CD1c-positive myeloid dendritic cell (primary cell): ENCODE results near the gene NIPSNAP2.
A peak's percentile ranks its signal among the peaks of the same experiment; 100 is the strongest.
"Not testable (repeated sequence)": the region's sequence is repeated elsewhere in the genome, so short reads cannot be mapped to it uniquely, and the experiment has no call there.

Experiments used
- DNase-seq: peaks from one replicate; pipeline ENCODE4 v3.0.0-alpha.2; 2016; ENCODE audit errors: extremely low spot score

Gene NIPSNAP2

DNA sequence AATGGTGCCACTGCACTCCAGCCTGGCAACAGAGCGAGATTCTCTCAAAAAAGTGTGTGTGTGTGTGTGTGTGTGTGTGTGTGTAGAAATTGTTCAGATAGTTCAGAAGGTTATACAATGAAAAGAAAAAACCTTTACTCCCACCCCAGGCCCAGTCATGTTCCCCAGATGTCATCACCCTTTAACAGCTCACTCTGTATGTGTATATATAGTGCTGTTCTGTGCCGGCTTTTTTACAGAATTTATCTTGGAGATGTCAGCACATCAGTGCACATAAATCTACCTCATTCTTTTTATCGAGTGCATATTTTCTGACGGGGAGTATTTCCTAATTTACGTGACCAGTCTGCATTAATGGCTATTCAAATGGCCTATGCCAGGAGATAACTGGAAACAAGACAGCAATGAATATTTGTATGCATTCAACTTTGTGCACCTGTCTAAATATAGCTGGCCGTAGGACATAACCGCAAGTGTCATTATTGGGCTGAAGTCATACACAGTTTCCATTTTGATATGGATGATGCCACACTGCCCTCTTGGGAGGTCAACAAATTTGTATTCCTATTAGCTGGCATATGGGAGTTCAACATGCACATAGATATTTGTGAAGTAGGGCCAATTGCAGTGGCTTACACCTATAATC lies 11.7 kb downstream of the NIPSNAP2 start:
- DNase-seq: no peak

GRCh38 chr7:55977831-55978230 lies 13.4 kb downstream of the NIPSNAP2 start:
- DNase-seq: no peak

DNA sequence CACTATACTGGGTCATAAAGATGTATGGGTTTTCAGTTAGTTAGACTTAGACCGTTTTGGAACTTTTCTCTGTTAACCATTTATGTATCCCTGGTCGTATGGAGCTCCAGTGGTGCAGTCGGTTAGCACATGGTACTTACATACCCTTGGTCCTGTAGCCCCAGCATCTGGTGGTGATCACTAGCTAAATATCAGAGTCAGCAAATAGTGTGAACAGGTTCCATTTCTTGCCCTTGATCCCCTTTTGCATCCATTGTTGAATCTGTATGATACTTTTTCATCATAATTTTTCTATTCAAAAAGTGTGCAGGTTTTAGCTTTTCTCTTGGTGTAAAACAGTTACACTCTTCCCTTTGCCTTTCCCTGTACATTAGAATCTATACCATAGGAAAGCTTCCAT lies 15.9 kb downstream of the NIPSNAP2 start:
- DNase-seq: no peak

- DNase-seq: no peak
These were observed 19.2 kb downstream of the NIPSNAP2 start for GRCh38 chr7:55983537-55983936.

DNA sequence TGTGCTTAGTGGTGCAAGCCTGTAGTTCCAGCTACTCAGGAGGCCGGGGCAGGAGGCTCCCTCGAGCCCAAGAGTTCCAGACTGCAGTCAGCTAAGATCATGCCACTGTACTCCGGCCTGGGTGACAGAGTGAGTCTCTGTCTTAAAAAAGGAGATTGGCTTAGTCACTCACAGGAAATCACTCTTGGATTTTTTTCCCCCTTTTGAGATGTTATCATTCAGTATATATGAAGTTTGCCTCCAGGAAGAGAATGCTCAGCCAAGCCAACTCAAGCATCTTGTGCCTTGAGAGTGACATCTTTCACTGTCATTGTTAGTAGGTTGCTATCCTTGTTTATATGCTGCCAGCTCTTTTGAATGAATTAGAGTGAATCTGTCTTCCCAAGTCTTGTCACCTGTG lies 28.0 kb downstream of the NIPSNAP2 start:
- DNase-seq: no peak

- no peak for DNase-seq
These were observed 32.6 kb downstream of the NIPSNAP2 start for GRCh38 chr7:55996856-55997500.

- DNase-seq: no peak
These were observed 39.4 kb downstream of the NIPSNAP2 start for GRCh38 chr7:56003749-56004148.

DNA sequence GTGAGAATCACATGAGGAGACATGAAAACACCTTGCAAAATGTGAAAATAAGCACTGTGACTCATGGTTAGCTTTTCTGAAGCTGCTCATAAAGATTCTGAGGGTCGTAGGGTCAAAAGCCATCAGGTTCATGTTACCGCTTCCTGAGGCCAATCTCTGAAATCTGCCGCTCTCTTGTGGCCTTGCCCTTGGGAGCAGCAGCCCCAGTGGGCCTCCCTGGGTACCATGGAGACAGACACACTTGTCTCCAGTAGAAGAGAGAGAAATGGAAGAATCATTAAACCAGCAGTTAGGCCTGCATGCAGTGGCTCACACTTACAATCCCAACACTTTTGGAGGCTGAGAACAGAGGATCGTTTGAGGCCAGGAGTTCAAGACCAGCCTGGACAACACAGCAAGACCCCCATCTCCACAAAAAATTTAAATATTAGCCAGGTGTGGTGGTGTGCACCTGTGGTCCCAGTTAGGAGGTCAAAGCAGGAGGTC lies 42.8 kb downstream of the NIPSNAP2 start:
- DNase-seq: no peak

- no peak for DNase-seq
These were observed 43.5 kb downstream of the NIPSNAP2 start for GRCh38 chr7:56007891-56008290.

- DNase-seq: no peak
These were observed 45.3 kb downstream of the NIPSNAP2 start for GRCh38 chr7:56009695-56010094.

- not testable (repeated sequence) for DNase-seq
These were observed 52.6 kb downstream of the NIPSNAP2 start for GRCh38 chr7:56017015-56017414.

DNA sequence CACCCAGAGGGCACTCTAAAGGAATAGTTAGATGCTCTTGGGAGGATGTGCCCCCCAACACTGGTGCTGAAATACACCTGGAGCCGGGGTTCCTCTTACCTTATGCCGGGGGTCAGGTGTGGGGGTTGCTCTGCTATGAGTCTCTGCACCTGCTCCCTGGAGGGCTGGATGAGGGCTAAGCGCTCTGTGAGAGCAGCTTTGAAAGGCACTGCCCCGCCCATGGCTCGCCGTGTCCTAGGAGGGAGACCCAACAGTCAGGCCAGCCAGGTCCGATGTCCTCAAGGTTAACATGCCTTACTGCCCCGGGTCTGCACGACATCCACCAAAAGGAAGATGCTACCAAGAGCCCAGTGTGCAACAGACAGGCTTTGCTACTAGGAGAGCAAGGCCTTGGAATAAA lies 55.1 kb downstream of the NIPSNAP2 start:
- no peak for DNase-seq

GRCh38 chr7:56023500-56023899 lies 59.1 kb downstream of the NIPSNAP2 start:
- DNase-seq: no peak

- no peak for DNase-seq
These were observed 62.2 kb downstream of the NIPSNAP2 start for GRCh38 chr7:56026538-56026937.

GRCh38 chr7:56028942-56029630 lies 64.7 kb downstream of the NIPSNAP2 start:
- DNase-seq: no peak

GRCh38 chr7:56030340-56030739 lies 66.0 kb downstream of the NIPSNAP2 start:
- DNase-seq: no peak

DNA sequence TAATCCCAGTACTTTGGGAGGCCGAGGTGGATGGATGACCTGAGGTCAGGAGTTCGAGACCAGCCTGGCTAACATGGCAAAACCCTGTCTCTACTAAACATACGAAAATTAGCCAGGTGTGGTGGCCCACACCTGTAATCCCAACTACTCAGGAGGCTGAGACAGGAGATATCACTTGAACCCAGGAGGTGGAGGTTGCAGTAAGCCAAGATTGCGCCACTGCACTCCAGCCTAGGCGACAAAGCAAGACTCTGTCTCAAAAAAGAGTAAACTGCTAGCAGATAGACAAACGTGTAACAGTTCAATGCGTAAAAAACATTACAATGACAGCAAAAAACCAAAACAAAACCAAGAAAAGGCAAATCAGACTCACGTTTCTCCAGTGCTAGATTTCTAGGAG lies 67.2 kb downstream of the NIPSNAP2 start:
- DNase-seq: not testable (repeated sequence)

DNA sequence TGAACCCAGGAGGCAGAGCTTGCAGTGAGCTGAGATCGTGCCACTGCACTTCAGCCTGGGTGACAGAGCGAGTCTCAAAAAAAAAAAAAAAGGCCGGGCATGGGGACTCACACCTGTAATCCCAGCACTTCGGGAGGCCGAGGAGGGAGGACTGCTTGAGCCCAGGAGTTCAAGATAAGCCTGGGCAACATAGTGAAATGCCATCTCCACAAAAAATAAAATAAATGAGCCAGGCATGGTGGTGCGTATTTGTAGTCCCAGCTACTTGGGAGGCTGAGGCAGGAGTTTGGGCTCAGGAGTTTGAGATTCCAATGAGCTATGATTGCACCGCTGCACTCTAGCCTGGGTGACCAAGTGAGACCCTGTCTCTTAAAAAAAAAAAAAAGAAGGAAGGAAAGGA lies 68.2 kb downstream of the NIPSNAP2 start:
- DNase-seq: not testable (repeated sequence)

DNA sequence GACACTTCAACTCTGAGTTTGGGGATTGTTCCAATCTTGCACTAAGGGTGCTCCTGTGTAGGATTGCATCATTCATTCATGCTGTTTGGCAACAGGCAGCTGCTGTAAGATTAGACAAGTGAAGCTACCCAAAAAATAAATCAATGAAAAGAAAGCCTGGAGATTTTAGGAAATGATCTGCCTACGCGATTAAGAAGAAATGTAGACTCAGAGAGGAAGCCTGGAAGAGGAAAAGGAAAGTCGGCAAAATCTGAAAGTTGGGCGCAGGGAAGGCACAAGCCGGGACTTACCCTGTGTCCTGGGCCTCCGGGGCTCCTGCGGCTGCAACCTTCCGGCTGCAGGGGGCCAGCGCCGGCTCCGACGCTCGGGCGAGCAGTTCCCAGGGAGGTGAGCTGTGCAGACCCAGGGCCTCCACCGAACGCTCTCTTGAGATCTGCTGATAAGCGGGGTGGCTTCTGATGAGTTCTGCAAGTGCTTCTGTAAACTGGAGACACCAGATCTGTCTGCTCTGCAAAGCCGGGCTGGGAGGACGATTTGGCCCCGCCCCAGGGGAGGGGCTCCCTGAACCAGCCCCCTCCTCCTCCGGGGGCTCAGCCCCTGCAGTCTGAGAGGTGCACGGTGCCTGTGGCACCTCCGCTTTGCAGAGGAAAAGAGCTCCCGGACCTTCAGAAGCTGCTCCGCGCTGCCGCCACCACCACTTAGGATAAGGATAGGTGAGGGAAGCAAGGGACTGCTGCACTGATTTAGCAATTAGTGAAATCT lies 69.5 kb downstream of the NIPSNAP2 start:
- peak; percentile 66 for DNase-seq

DNA sequence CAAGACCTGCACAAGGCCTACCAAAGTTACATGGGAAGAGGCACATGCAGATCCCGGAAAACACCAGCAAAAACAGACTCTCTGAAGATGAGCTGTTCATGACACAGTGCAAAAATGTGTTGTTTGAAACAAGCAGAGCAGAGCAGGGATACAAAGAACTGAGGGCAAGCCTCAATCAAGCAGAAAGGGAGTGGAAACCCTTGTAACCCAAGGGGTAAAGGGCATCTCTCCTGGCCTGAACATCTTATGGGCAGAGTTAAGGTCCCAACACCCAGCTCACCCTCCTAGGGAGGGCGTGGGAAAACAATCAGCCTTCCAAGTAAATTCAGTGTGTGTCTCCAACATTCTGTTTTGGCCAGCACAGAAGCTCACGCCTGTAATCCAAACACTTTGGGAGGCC lies 76.3 kb downstream of the NIPSNAP2 start:
- DNase-seq: no peak

DNA sequence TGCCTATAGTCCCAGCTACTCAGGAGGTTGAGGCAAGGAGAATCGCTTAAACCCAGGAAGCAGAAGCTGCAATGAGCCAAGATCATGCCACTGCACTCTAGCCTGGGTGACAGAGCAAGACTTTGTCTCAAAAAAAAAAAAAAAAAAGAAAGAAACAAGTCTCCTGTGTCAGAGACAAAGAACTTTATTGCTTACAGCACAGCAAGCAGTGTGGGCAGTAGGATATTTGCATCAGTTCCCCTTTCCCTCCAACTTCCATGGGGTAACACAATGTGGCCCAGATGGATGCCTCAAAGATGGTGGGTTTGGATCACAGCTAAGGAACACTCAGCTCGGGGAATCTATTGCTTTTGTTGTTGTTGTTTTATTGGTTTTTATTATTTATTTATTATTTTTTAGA lies 81.4 kb downstream of the NIPSNAP2 start:
- DNase-seq: peak; percentile 55

GRCh38 chr7:56046721-56047445 lies 82.5 kb downstream of the NIPSNAP2 start:
- no peak for DNase-seq
